HG03378 (cell line): ENCODE measurements around the gene COPE.

Experiments
- ATAC-seq: cut with Tn5 transposase; IDR thresholded peaks from one replicate; pipeline ENCODE4 v1.9.1; 2021; ENCODE audit warnings: mild to moderate bottlenecking, moderate library complexity; ENCODE audit not compliant: unreplicated experiment

The COPE gene

GRCh38 chr19:18853755-18854427 lies 65.3 kb downstream of the COPE start:
- ATAC-seq = no peak

- ATAC-seq = no peak
Measured at GRCh38 chr19:18852648-18853047, 66.5 kb downstream of the COPE start.

GRCh38 chr19:18851673-18852325 lies 67.4 kb downstream of the COPE start:
- ATAC-seq = no peak

GRCh38 chr19:18850471-18851375 lies 68.5 kb downstream of the COPE start:
- no peak for ATAC-seq

- ATAC-seq = no peak
Measured at GRCh38 chr19:18849838-18850400, 69.3 kb downstream of the COPE start.
